Activated naive CD4-positive, alpha-beta T cell treated with anti-CD3 and anti-CD28 coated beads, Interleukin-2, amount 50 U/mL, for 24 hours (primary cell): ENCODE data around the gene FAM131B.
"Not testable (repeated sequence)": the region's sequence is repeated elsewhere in the genome, so short reads cannot be mapped to it uniquely, and the experiment has no call there.

Experiments
- H3K27ac Mint-ChIP-seq: one replicate; pipeline ENCODE4 v1.8.0; 2021; ENCODE audit warnings: mild to moderate bottlenecking, mixed read lengths
- H3K27me3 Mint-ChIP-seq: one replicate; pipeline ENCODE4 v1.8.0; 2021; ENCODE audit warnings: mixed read lengths
- H3K36me3 Mint-ChIP-seq: one replicate; pipeline ENCODE4 v1.8.0; 2021; ENCODE audit warnings: mixed read lengths
- H3K4me1 Mint-ChIP-seq: one replicate; pipeline ENCODE4 v1.8.0; 2021; ENCODE audit warnings: mixed read lengths
- H3K4me3 Mint-ChIP-seq: one replicate; pipeline ENCODE4 v1.8.0; 2021; ENCODE audit warnings: mild to moderate bottlenecking, mixed read lengths
- H3K9me3 Mint-ChIP-seq: one replicate; pipeline ENCODE4 v1.8.0; 2021; ENCODE audit warnings: mixed read lengths

The FAM131B gene

GRCh38 chr7:143397710-143398530, 35.4 kb upstream of the FAM131B start:
- Mint-ChIP-seq H3K4me1 (peaks cover 9% of the 10 kb centered on the region), H3K36me3 (peaks cover 9% of the 10 kb centered on the region), H3K27me3 (no peaks in the 10 kb centered on the region), H3K4me3 (no peak overlapping the region), H3K9me3 (no peaks in the 10 kb centered on the region), H3K27ac (peak overlapping the region; percentile 35)

GRCh38 chr7:143396625-143397556, 34.4 kb upstream of the FAM131B start:
- Mint-ChIP-seq H3K4me1 (peaks cover 5% of the 10 kb centered on the region), H3K4me3 (no peak overlapping the region), H3K9me3 (no peaks in the 10 kb centered on the region), H3K27me3 (no peaks in the 10 kb centered on the region), H3K27ac (no peak overlapping the region), H3K36me3 (peaks cover 9% of the 10 kb centered on the region)

- Mint-ChIP-seq H3K27me3 (no peaks in the 10 kb centered on the region), H3K9me3 (no peaks in the 10 kb centered on the region), H3K36me3 (peaks cover 9% of the 10 kb centered on the region), H3K4me3 (no peak overlapping the region), H3K27ac (no peak overlapping the region), H3K4me1 (peaks cover 5% of the 10 kb centered on the region)
These were observed 33.7 kb upstream of the FAM131B start for GRCh38 chr7:143396182-143396581.

- Mint-ChIP-seq H3K27ac (peak overlapping the region; percentile 75), H3K4me1 (peaks cover 5% of the 10 kb centered on the region), H3K4me3 (no peak overlapping the region), H3K36me3 (peaks cover 9% of the 10 kb centered on the region), H3K9me3 (no peaks in the 10 kb centered on the region), H3K27me3 (no peaks in the 10 kb centered on the region)
These were observed 33.0 kb upstream of the FAM131B start for GRCh38 chr7:143395187-143396149.

GRCh38 chr7:143394777-143395176, 32.3 kb upstream of the FAM131B start:
- peak overlapping the region; percentile 75 for H3K27ac Mint-ChIP-seq
- no peaks in the 10 kb centered on the region for H3K27me3 Mint-ChIP-seq
- H3K36me3 Mint-ChIP-seq, result peaks cover 13% of the 10 kb centered on the region
- H3K4me3 Mint-ChIP-seq, result no peak overlapping the region
- H3K9me3 Mint-ChIP-seq, result no peaks in the 10 kb centered on the region
- H3K4me1 Mint-ChIP-seq, result peaks cover 9% of the 10 kb centered on the region

- Mint-ChIP-seq H3K4me3 (no peak overlapping the region), H3K27ac (no peak overlapping the region), H3K27me3 (no peaks in the 10 kb centered on the region)
These were observed 31.6 kb upstream of the FAM131B start for GRCh38 chr7:143394068-143394467.

GRCh38 chr7:143393267-143394041, 30.9 kb upstream of the FAM131B start:
- H3K36me3 Mint-ChIP-seq, result peaks cover 13% of the 10 kb centered on the region
- no peaks in the 10 kb centered on the region for H3K9me3 Mint-ChIP-seq
- no peaks in the 10 kb centered on the region for H3K27me3 Mint-ChIP-seq
- H3K4me3 Mint-ChIP-seq, result no peak overlapping the region
- no peak overlapping the region for H3K27ac Mint-ChIP-seq
- peaks cover 11% of the 10 kb centered on the region for H3K4me1 Mint-ChIP-seq

More at GRCh38 chr7:143394068-143394467, 31.6 kb upstream of the FAM131B start:
- H3K9me3 Mint-ChIP-seq, result no peaks in the 10 kb centered on the region
- peaks cover 11% of the 10 kb centered on the region for H3K4me1 Mint-ChIP-seq
- H3K36me3 Mint-ChIP-seq, result peaks cover 13% of the 10 kb centered on the region

GRCh38 chr7:143392875-143393266, 30.4 kb upstream of the FAM131B start:
- no peak overlapping the region for H3K27ac Mint-ChIP-seq
- peaks cover 11% of the 10 kb centered on the region for H3K4me1 Mint-ChIP-seq
- no peak overlapping the region for H3K4me3 Mint-ChIP-seq
- peaks cover 12% of the 10 kb centered on the region for H3K36me3 Mint-ChIP-seq
- H3K27me3 Mint-ChIP-seq, result no peaks in the 10 kb centered on the region
- no peaks in the 10 kb centered on the region for H3K9me3 Mint-ChIP-seq

GRCh38 chr7:143392427-143392826, 29.9 kb upstream of the FAM131B start:
- not testable (repeated sequence) for H3K27me3 Mint-ChIP-seq, H3K36me3 Mint-ChIP-seq, H3K27ac Mint-ChIP-seq, H3K4me3 Mint-ChIP-seq, H3K9me3 Mint-ChIP-seq
- H3K4me1 Mint-ChIP-seq, result peaks cover 11% of the 10 kb centered on the region

GRCh38 chr7:143391462-143392404, 29.2 kb upstream of the FAM131B start:
- peaks cover 11% of the 10 kb centered on the region for H3K4me1 Mint-ChIP-seq
- no peak overlapping the region for H3K27ac Mint-ChIP-seq
- peaks cover 7% of the 10 kb centered on the region for H3K36me3 Mint-ChIP-seq
- H3K27me3 Mint-ChIP-seq, result no peaks in the 10 kb centered on the region
- no peaks in the 10 kb centered on the region for H3K9me3 Mint-ChIP-seq
- H3K4me3 Mint-ChIP-seq, result no peak overlapping the region

GRCh38 chr7:143390773-143391317, 28.3 kb upstream of the FAM131B start:
- Mint-ChIP-seq H3K9me3 (no peaks in the 10 kb centered on the region), H3K27ac (no peak overlapping the region), H3K27me3 (no peaks in the 10 kb centered on the region), H3K36me3 (peaks cover 7% of the 10 kb centered on the region), H3K4me3 (no peak overlapping the region), H3K4me1 (peaks cover 11% of the 10 kb centered on the region)

- H3K27ac Mint-ChIP-seq, result peak overlapping the region; percentile 83
- no peaks in the 10 kb centered on the region for H3K27me3 Mint-ChIP-seq
- no peak overlapping the region for H3K4me3 Mint-ChIP-seq
- H3K36me3 Mint-ChIP-seq, result peaks cover 7% of the 10 kb centered on the region
- H3K4me1 Mint-ChIP-seq, result peaks cover 9% of the 10 kb centered on the region
- H3K9me3 Mint-ChIP-seq, result no peaks in the 10 kb centered on the region
These were observed 27.7 kb upstream of the FAM131B start for GRCh38 chr7:143390104-143390772.
